NCI-H2227 (cell line): ENCODE data around the gene SLC7A1.
"Not testable (repeated sequence)": the region's sequence is repeated elsewhere in the genome, so short reads cannot be mapped to it uniquely, and the experiment has no call there.

ENCODE experiments used
- DNase-seq: peaks from one replicate; lab custom pipeline; 2025; ENCODE audit not compliant: unreplicated experiment; lab: John Stamatoyannopoulos, UW

SLC7A1 gene

DNA sequence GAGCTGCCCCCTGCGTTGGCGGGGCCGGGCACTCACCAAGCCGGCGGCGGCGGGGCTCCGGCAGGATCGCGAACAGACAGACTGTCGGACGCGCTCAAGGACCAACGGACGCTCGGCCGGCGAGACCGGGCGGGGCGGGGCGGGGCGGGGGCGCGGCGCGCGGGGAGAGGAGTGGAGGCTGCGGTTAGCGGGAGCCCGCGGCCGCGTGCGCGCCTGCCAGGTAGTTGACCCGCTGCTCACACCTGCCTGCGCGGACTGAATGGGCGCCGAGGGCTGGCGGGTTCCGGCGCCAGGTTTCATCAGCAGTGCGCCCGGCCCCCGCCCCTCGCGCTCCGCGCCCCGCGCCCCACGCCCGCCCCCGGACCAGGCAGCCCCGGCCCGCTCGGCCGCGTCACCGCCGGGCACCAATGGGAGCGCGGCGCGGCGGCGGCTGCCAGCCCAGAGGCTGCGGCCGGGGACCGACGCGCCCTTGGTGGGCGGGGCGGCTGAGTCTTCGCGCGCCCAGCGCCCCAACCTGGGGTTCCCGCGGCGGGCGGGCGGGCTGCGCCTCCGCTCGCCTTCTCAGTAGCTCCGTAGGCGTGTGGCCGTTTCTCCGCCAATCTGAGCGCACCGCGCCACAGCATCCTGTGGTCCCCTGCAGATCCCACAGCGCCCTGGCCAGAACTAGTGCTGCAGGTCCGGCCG is at the start of gene SLC7A1:
TSS of gene SLC7A1 (minus strand) at position 309 of the 684 bp plus-strand sequence. CDS start 59,500 bp downstream, outside the sequence.
- peak; percentile 92 for DNase-seq

DNA sequence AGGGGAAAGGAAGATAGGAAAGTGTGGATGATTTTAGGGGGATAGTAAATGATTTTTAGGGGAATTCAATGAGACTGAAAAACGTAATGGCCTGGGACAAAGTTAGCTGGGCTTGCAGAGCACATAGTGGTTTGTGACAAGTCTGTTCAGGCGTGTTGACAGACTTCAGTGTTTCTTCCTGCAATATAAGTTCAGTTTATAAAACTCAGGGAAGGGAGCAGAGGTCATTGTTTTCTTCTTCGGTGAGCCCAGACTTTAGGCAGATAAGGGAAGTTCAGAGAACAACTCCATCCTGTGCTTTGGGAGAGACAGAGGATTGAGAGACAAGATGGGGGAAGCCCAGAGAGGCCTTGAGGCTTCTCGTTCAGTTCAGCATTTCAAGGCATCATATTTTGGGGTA is 45.2 kb upstream of the SLC7A1 start:
- DNase-seq = no peak

DNA sequence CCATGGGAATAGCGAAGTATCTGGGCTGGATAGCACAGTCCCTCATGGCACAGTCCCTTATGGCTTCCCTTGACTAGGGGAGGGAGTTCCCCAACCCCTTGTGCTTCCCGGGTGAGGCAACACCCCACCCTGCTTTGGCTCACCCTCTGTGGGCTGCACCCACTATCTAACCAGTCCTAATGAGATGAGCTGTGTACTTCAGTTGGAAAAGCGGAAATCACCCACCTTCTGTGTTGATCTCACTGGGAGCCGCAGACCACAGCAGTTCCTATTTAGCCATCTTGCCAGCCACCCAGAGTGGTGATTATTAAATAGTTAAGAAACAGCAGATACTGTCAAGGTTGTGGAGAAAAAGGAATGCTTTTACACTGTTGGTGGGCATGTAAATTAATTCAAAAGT is 41.3 kb upstream of the SLC7A1 start:
- DNase-seq = not testable (repeated sequence)

GRCh38 chr13:29624997-29625396 is 29.5 kb upstream of the SLC7A1 start:
- no peak for DNase-seq

DNA sequence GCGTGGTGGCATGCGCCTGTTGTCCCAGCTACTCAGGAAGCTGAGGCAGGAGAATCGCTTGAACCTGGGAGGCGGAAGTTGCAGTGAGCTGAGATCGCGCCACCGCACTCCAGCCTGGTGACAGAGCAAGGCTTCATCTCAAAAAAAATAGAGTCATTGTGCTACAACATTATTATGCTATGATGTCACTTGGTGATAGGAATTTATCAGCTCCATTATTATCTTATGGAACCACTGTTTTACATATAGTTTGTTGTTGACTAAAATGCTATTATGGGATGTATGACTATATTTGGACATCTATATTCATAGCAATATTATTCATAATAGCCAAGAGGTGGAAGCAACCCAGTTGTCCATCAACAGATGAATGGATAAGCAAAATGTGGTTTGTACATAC is 26.4 kb upstream of the SLC7A1 start:
- DNase-seq = no peak

GRCh38 chr13:29621051-29621800 is 25.7 kb upstream of the SLC7A1 start:
- no peak for DNase-seq

DNA sequence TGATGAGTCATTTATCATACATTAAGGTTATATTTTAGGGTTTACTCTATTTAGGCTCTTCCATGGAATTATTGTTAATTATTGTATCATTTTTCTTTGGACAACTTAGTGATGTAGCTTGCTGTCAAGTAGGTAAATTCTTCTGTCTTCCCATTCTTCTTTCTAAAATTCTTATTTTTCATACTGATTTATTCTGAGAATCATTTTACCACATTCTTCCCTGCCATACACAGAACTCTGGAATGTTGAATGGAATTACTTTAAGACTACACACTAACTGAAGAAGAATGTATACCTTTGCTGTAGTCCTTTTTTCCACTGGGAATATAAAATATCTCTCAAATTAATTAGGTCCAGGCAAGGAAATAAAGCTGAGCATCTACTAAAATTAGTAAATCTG is 24.5 kb upstream of the SLC7A1 start:
- no peak for DNase-seq

- no peak for DNase-seq
These were observed 17.6 kb upstream of the SLC7A1 start for GRCh38 chr13:29613101-29613500.

DNA sequence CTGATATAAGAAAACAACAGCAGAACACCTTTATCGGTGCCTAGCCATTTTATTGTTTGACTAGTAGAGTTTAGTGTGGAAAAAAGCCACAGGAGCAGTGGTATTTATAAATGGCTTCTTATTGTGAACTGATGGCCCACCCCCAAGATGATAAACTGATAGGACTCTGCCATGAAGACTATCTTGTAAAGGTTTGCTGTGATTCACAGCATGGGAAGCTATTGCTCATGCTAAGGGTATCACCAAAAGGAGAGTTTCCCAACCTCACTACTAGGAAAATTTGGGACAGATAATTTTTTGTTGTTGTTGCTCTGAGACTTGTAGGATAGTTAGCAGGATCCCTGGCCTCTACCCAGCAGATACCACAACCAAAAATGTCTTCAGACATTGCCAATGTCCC is 12.0 kb upstream of the SLC7A1 start:
- no peak for DNase-seq

GRCh38 chr13:29605860-29606526 is 10.5 kb upstream of the SLC7A1 start:
- no peak for DNase-seq

DNA sequence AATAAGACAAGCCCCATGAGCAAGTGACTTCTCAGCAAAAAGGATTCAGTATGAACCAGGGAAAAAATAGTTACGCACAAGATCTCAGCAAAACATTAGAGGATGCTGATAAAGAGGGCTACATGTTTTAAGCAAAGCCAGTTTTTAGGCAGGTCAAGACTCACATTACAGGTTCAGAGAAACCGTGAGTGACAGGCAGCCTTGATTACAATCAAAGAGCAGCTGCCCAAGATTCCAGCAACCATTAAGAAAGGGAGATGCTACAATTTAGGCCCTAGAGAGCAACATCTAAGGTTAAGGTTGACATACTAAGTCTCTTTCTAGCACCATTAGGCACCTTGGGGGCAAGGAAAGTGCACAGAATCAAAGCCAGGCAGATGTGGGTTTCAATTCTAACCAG is 2.8 kb upstream of the SLC7A1 start:
- no peak for DNase-seq

- DNase-seq = no peak
These were observed 2.2 kb upstream of the SLC7A1 start for GRCh38 chr13:29597706-29598105.

- DNase-seq = no peak
These were observed 1.8 kb upstream of the SLC7A1 start for GRCh38 chr13:29597246-29597645.

DNA sequence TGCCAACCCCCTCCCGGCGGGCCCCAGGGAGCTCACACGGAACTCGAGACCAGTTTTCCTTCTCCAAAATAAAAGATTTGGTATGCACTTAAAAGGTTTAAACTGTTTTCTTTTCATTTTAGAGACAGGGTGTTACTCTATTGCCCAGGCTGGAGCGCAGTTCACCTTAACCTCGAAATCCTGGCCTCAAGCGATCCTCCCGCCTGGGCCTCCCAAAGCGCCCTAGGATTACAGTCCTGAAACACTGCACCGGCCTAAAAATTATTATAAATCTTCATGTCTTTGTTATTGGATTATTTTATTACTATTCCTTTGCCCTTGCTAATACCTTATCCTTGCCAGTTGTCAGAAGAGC is 553 bp upstream of the SLC7A1 start:
- DNase-seq = no peak

DNA sequence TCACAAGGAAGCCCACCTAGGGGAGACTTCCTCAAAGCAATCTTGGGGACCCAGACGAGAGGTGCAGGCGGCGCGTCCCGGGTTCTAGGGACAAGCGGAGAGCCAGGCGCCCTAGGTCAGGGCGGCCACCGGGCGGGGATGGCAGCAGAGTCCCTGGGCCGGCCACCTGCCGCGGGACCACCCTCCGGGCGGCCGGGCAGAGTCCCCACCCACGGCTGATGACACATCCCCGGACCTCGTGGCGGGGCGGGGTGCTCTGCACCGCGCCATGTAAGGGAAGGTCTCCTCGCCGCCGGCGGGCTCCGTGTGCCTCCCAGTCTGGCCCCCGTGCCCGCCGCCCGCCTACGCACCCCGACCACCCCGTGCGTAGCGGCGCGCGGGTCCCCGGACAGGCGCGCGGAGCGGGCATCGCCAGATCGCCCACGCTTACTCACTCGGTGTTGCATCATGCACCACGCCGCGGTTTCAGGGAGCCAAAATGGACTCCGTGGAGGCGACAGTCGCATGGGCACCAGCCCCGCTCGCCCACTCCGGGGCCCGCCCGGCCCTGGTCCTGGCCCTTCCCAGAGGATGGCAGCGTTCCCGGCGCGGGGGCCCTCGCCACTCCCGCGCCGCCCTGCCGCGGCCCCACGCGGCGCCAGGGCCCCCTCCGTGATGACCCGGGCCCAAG is 643 bp downstream of the SLC7A1 start:
- peak; percentile 43 for DNase-seq

- peak; percentile 28 for DNase-seq
These were observed 1.2 kb downstream of the SLC7A1 start for GRCh38 chr13:29594303-29594709.

DNA sequence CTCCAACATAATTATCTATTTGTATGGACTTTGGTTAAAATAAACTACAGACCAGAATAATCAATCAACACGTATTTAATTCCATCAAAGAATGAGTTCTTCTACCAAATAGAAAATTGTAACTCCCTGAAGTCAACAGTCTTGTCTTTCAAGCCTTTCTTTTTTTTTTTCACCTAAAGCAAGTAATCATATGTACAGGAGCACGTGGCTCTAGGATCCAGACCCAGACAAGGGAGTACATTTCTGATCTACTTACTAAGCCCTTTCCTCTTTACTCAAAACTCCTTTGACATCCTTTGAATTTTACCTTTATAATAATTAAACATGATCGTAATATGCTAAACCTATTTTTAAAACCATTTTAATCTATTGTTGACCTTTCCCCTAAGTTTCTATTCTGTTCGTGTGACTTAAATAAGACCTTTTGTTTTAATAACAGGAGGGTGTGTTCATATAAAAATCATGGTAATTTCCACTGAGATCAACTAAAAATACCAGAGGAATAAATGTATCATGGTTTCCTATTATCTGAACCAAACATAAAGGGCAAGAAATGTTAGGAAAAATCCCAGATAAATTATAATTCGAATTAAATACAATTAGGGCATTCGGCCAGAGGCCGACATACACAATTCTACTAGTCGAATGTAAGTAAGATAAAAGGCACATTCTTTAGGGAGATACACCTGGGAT is 1.7 kb downstream of the SLC7A1 start:
- DNase-seq = no peak

GRCh38 chr13:29591310-29591709 is 4.2 kb downstream of the SLC7A1 start:
- DNase-seq = no peak

DNA sequence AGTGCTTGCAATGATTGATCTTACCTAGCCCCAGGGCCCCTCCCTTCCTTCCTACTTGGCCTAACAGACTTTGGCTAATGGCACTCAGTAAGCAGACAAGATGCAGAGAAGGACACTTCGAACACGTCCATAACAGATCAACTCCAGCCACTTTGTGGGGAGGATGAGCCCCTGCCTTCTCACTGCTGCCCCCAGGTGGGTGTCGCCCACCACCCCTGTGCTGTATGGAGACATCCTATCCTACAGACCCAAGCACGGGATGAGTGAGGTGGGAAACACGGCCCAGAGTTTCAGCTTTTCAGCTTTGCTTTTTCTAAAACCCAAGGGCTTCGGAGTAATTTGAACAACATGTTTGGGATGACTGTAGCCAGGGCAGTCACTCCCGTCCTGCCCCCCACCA is 5.5 kb downstream of the SLC7A1 start:
- no peak for DNase-seq

- DNase-seq = no peak
These were observed 6.3 kb downstream of the SLC7A1 start for GRCh38 chr13:29589234-29589633.

DNA sequence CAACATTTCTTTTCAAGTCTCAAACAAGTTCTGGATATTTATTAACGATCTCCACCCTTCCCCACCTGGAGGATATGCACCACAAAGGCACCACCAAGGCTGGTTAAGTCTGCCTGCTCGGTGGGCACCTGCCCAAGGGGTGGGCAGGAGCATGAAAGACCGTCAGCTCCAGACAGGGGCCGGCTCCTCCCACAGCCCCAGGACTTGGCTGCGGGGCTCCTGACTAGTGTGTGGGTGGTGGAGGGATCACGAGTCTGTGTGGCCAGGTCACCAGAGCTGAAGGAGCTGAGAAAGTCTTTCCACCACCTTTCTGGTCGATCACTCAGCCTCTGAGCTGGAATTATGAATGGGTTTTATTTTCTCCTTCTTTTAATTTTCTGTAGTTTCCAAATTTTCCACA is 7.8 kb downstream of the SLC7A1 start:
- no peak for DNase-seq
